GM21360 (cell line): ENCODE data around the gene NR6A1.

ENCODE experiments used
- ATAC-seq: cut with Tn5 transposase; IDR thresholded peaks from one replicate; pipeline ENCODE4 v1.9.1; 2021; ENCODE audit warnings: mild to moderate bottlenecking, moderate library complexity; ENCODE audit not compliant: unreplicated experiment

The NR6A1 gene

DNA sequence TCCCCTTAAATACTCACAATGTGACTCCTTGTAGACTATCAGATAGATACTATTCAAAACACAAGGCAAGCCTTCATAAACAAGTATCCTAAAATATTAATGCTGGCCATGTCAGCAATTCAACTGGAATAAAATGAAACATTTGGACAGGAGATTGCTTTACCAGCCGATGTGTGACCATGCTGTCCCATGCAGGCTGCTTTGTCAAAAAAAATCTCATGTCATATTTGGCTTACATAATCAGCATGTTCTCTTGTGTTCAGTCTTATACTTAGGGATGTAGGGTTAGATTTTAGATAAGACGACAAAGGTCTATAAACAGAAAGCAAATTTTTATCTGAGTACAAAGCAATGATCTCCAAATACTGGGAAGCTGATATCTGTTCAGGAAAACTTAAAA is 108.5 kb downstream of the NR6A1 start:
- no peak for ATAC-seq

GRCh38 chr9:124661271-124661670 is 109.8 kb downstream of the NR6A1 start:
- ATAC-seq = no peak

DNA sequence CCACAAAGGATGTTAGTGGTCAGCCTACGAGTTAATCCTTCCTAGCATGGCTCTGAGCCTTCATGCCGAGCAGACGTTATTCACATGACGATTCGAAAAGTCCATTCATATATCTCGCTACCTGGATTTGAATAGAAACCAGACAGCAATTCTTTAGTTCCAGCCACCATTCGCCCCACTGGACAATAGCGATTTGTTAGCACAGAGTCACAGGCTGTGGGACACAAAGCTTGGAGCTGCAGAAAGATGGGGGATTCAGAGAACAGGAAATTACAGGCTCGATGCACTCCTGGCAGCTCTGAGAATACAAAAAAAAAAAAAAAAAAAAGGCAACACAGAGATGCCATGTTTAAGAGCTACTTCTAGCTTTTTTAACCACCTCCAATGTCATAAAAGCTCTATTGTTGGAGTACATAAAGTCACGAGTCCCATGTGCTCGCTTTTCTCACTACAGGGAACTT is 110.7 kb downstream of the NR6A1 start:
- ATAC-seq = no peak

DNA sequence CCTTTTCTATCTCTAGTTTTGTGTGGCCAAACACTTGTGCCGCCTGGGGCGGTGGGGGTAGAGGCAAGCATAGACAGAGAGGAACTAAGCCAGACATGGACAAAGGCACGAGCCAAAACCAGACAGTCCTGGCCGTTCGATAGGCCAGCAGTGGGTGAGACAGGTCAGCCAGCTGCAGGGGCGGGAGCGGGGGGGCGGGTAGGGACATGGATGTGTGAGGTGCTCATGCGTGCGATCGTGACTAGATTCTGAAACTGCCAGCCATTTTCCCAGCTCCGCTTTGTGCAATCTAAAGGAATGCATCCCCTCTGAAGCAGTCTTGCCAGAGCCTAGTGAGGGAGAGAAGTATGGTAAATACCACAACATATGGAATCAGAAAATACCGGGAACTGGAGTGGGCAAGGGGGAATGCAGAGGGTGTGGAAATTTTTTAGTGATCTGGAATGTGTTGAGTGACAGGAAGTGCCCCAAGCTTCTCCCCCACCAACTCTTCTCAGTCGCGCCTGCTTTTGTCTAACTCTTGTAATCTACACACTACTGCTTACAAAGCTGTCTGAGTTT is 111.9 kb downstream of the NR6A1 start:
- peak; percentile 48 for ATAC-seq

GRCh38 chr9:124658165-124659017 is 112.7 kb downstream of the NR6A1 start:
- peak; percentile 91 for ATAC-seq

DNA sequence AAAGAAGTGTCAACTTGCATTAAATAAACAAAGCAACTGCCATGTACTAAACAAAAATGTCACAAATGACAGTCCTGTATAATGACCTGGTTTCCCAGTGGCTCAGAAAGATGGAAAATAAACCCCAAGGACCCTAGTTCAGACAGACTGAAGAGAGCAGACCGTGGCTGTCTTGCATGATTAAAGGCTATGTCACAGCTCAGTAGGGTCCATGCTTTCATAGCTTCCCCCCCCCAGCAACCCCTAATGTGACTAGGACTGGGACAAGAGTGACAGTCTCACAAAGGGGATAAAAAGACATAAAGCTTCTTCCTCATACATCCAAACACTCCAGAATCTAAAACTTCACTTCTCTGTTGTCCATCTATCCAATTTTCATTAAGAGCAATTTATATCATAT is 113.6 kb downstream of the NR6A1 start:
- ATAC-seq = no peak

DNA sequence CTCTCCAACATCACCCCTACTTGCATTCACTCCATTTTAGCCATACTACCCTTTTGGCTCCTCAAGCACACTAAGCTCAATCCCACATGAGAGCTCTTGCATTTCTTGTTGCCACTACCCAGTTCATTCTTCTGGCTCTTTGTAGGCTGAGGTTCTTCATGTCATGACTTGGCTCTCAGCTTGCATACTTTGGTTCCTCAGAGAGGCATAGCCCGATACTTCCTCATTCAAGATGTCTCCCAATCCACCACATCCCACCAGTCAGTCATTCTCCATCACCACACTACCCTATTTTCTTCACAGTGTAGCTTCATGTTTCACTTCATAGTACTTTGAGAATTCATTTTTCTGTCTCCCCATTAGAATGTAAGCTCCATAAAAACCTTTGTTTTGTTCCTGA is 116.7 kb downstream of the NR6A1 start:
- no peak for ATAC-seq

- ATAC-seq = no peak
Observed at GRCh38 chr9:124652615-124653393, 118.3 kb downstream of the NR6A1 start.

DNA sequence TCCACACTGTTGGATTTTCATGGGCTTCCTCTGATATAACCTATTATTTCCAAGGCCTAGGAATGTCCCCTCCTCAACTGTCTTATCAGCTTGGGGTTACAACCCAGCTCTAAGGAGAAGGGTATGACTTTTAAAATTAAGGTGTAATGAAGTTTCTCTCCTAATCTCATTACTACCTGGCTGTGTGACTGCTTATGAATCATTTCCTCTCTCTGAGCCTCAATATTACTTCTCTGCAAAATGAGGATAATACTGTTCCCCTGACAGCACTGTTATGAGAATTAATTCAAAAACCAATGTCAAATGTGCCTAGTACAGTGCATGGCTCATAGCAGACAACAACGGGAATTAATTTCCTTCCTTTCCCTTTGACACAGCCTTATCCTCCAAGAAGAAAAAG is 118.9 kb downstream of the NR6A1 start:
- ATAC-seq = no peak

GRCh38 chr9:124645274-124645673 is 125.8 kb downstream of the NR6A1 start:
- ATAC-seq = no peak

GRCh38 chr9:124639637-124640036 is 131.5 kb downstream of the NR6A1 start:
- ATAC-seq = no peak

DNA sequence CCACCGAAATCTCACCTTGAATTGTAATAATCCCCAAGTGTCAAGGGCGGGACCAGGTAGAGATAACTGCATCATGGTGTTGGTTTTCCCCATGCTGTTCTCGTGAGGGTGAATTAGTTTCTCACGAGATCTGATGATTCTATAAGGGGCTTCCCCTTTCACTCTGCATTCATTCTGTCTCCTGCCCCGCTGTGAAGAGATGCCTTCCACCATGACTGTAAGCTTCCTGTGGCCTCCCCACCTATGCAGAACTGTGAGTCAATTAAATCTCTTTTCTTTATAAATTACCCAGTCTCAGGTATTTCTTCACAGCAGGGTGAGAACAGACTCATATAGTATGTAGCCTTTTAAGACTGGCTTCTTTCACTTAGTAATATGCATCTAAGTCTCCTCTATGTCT is 135.8 kb downstream of the NR6A1 start:
- ATAC-seq = no peak

DNA sequence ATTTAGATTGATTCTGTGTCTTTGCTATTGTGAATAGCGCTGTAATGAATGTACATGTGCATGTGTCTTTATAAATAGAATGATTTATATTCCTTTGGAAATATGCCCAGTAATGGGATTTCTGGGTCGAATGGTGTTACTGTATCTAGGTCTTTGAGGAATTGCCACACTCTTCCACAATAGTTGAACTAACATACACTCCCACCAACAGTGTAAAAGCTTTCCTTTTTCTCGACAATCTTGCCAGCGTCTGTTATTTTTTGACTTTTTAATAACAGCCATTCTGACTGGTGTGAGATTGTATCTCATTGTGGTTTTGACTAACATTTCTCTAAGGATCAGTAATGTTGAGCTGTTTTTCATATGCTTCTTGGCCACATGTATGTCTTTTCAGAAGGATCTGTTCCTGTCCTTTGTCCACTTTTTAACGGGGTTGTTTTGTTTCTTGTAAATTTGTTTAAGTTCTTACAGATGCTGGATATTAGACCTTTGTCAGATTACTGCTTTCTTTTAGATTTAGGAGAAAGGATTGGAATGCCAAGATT is 139.0 kb downstream of the NR6A1 start:
- no peak for ATAC-seq

- no peak for ATAC-seq
Observed at GRCh38 chr9:124631326-124631725, 139.8 kb downstream of the NR6A1 start.

- ATAC-seq = no peak
Observed at GRCh38 chr9:124629600-124629999, 141.5 kb downstream of the NR6A1 start.

GRCh38 chr9:124628741-124629140 is 142.4 kb downstream of the NR6A1 start:
- no peak for ATAC-seq

DNA sequence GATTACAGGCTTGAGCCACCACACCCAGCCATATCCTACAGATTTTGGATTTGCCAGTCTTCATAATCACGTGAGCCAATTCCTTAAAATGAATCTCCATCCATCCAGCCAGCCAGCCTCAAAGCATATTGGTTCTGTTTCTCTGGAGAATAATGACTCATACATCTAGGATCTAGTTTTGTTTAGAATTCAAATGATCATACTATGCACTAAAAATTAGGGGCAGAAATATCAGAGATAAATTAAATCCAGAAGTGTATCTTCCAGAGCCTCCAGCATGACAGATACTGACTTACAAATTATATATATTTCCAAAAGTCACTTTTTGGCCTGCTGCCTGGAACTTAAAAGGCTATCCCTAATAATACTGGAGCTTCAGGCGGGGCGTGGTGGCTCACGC is 144.8 kb downstream of the NR6A1 start:
- no peak for ATAC-seq

GRCh38 chr9:124625087-124625486 is 146.0 kb downstream of the NR6A1 start:
- ATAC-seq = no peak

- ATAC-seq = no peak
Observed at GRCh38 chr9:124624735-124624992, 146.4 kb downstream of the NR6A1 start.

- ATAC-seq = no peak
Observed at GRCh38 chr9:124623966-124624734, 147.0 kb downstream of the NR6A1 start.

DNA sequence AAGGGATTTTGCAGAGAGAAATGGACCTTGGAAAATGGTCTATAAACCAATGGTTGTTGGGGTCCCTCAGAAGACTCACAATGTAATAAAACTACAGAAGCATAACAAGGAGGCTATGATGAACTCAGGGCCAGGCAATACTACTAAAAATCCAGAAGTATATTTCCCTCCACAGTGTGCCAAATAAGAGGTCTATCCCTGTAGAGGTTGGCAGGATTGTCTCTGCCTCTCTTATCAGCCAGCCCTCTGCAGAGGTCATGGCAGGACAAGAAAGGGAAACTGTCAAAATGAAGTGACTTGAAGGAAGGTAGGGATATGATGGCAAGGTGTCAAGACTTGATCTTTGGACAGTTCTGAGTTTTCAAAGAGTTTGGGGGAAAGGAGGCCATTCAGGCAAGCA is 148.2 kb downstream of the NR6A1 start:
- ATAC-seq = no peak
